Measurements from ENCODE around the gene PSME4.

DNA sequence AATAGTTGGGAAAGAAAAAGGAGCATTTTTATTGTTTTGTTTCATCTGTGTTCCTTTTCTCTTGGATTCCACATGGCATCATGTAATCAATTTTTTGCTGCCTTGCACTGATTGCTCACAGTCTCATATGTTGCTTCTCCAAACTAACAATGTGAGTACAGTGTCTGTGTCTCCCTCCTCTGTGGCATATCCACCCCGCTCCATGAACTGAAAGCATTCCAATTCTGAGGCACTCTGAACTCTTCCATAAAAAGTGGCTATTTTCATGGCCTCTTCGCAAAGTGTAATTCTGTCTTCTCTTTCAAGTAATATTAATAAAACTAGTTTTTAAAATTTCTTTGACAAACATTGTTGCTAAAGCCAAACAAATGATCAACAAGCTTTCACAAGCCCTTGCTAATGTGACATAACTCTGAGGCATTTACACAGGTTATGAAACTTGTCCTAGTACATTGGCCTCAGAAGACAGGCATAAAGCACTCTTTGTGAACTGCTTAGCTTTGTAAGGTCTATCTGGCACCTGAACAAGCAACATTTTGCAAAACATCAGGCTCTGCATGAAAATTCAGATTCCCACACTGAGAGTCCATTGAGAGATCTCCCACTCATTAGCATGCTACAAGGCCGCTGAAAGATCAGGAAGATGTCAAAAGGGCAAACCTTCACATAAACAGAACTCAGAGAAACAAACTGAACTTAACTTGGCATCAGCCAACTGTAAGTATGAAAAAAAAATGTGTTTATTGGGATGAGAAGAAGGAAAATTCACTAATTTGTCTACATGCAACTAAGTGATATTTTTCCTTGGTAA is 144.0 kb downstream of the PSME4 start:
- TF ChIP-seq RXRB (CRISPR knock-in tag; IDR thresholded peaks at IDR 0.05; ENCODE audit: borderline replicate concordance) (peak; percentile 98), TBL1XR1 (IDR thresholded peaks at IDR 0.05; ENCODE audit: borderline replicate concordance, low read length, partially characterized antibody) (peak; percentile 94), KDM6A (CRISPR knock-in tag; IDR thresholded peaks at IDR 0.05; ENCODE audit: low read depth) (peak; percentile 97)

Data from HepG2 (cell line).